ENCODE results near the gene HOXB3.

The HOXB3 gene

DNA sequence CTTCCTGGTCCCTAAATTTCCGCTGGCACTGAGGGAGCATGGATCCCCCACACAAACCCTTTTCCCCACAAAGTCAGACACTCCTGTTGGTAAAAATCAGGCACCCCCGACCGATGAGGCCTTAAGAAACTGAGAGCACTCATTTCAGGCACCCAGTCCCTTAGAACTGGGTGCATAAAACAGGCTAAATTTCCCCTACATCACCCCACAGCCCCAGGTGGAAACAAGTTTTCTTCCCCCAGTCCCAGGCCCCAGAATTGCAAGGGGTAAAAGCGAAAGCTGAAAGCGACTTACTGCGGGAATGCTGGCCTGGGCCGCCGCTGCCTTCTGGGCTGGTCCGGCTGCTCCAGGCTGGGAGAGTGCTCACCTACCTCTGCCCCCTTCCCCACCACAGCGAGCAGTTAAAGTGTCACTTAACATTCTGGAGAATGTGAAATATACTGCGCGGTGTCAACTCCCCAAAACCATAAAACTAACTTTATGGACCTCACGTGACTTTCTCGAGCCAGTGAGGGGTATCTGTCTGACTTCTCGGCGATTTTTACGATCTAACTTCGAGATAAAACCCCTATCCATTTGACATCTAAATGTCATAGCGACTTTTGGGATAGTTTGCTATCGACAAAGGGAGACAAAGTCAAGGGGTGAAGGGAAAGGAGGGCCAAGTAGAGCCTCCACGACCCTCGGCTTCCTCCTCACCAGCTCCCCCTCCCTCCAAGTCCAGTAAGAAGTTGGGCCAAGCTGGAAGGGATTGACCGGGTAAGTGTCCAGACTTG, at the start of gene HOXB3:
HOXB3 (minus strand) TSS at position 411 of the 776 bp plus-strand sequence. CDS start 37,767 bp downstream, outside the sequence.
- no peaks in the 10 kb centered on the region for H3K36me3 ChIP-seq (ENCODE audit: low read depth)
- no peaks in the 10 kb centered on the region for H3K9me3 ChIP-seq (ENCODE audit: severe bottlenecking)
- H3K4me3 ChIP-seq (ENCODE audit: severe bottlenecking) = no peak within 1 kb of the TSS
- H3K27ac ChIP-seq (ENCODE audit: poor library complexity, severe bottlenecking) = no peak within 1 kb of the TSS
- no peaks in the 10 kb centered on the region for H3K27me3 ChIP-seq (ENCODE audit: insufficient read depth, poor library complexity, severe bottlenecking)
- TF ChIP-seq, protein P1, sequence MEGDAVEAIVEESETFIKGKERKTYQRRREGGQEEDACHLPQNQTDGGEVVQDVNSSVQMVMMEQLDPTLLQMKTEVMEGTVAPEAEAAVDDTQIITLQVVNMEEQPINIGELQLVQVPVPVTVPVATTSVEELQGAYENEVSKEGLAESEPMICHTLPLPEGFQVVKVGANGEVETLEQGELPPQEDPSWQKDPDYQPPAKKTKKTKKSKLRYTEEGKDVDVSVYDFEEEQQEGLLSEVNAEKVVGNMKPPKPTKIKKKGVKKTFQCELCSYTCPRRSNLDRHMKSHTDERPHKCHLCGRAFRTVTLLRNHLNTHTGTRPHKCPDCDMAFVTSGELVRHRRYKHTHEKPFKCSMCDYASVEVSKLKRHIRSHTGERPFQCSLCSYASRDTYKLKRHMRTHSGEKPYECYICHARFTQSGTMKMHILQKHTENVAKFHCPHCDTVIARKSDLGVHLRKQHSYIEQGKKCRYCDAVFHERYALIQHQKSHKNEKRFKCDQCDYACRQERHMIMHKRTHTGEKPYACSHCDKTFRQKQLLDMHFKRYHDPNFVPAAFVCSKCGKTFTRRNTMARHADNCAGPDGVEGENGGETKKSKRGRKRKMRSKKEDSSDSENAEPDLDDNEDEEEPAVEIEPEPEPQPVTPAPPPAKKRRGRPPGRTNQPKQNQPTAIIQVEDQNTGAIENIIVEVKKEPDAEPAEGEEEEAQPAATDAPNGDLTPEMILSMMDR (IDR thresholded peaks at IDR 0.05; ENCODE audit: poor library complexity, severe bottlenecking) = no peak
- DNase-seq (ENCODE audit: low spot score) (no peak), ATAC-seq (ENCODE audit: low read depth) (no peak)
- peaks cover 6% of the 10 kb centered on the region for H3K4me1 ChIP-seq (ENCODE audit: insufficient read depth, poor library complexity, severe bottlenecking)

DNA sequence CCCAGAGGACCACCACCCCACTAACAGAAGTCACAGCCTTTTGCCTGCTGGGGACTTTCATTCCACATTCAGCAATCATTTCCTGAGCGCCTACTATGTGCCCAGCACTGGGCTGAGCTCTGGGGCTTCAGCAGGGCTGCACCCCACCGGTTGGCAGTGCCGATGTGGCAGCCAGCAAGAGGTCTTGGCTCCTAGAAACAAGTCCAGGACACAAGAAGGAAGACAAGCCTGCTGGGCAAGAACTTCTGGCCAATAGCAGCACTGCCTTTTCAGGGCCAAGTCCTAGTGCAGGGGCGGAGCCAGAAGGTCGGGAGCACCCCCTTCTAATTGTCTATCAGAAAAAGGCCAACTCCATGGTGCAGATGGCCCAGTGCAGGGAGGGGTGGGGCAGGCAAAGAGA, 49.1 kb upstream of the HOXB3 start:
- Histone ChIP-seq H3K9me3 (ENCODE audit: severe bottlenecking) (no peaks in the 10 kb centered on the region), H3K4me3 (ENCODE audit: severe bottlenecking) (no peak overlapping the region), H3K27ac (ENCODE audit: poor library complexity, severe bottlenecking) (no peak overlapping the region), H3K4me1 (ENCODE audit: insufficient read depth, poor library complexity, severe bottlenecking) (no peaks in the 10 kb centered on the region), H3K27me3 (ENCODE audit: insufficient read depth, poor library complexity, severe bottlenecking) (peaks cover 6% of the 10 kb centered on the region), H3K36me3 (ENCODE audit: low read depth) (no peaks in the 10 kb centered on the region)
- TF ChIP-seq, protein P1 (IDR thresholded peaks at IDR 0.05; ENCODE audit: poor library complexity, severe bottlenecking) = no peak
- ATAC-seq (ENCODE audit: low read depth) = no peak
- DNase-seq (ENCODE audit: low spot score) = no peak

DNA sequence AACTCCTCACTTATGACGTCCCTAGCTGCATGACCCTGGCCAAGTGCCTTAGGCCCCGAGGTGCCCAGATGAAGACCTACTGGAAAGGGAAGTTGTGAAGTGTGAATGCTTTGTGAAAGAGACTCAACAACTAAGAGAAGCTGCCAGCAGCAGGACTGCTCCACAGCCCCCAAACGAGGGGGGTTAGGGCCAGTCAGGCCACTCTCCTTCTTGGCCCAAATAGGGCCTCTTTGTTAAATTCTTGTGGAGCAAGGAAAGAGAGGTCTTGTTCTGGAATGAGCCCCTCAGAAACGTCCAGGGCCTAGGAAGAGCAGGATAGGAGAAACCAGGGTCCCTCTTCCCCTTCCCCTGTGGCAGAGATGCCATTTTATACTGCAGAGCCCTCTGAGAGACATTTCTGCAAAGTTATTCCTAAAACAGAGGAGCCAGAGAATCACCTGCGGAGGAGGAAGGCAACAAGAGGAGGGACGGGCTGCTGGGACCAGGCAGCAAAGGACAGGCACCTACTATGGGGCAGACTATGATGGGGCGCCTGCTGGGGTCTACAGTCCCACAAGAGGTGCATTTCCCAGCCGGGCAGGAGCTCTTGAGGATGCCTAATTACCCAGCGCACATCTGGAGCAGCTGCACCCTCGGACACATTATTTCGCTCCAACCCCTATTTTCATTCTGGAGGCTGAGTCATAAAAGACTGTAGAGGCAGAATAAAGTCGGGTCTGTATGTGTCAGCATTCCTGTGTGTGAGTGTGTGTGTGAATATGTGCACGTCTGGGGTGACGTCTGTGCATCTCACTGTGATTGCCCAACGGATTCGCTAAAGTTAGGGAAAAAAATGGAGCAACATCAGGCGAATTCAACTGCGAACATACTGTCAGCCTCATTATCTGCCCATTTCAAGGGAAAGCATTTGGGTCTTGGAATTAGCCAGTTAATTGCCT, 47.6 kb upstream of the HOXB3 start:
- no peaks in the 10 kb centered on the region for H3K4me1 ChIP-seq (ENCODE audit: insufficient read depth, poor library complexity, severe bottlenecking)
- no peak for DNase-seq (ENCODE audit: low spot score)
- H3K4me3 ChIP-seq (ENCODE audit: severe bottlenecking) = no peak overlapping the region
- no peaks in the 10 kb centered on the region for H3K36me3 ChIP-seq (ENCODE audit: low read depth)
- H3K27ac ChIP-seq (ENCODE audit: poor library complexity, severe bottlenecking) = no peak overlapping the region
- ATAC-seq (ENCODE audit: low read depth) = peak; percentile 74
- TF ChIP-seq, protein P1 (IDR thresholded peaks at IDR 0.05; ENCODE audit: poor library complexity, severe bottlenecking) = no peak
- peaks cover 14% of the 10 kb centered on the region for H3K27me3 ChIP-seq (ENCODE audit: insufficient read depth, poor library complexity, severe bottlenecking)
- H3K9me3 ChIP-seq (ENCODE audit: severe bottlenecking) = no peaks in the 10 kb centered on the region

DNA sequence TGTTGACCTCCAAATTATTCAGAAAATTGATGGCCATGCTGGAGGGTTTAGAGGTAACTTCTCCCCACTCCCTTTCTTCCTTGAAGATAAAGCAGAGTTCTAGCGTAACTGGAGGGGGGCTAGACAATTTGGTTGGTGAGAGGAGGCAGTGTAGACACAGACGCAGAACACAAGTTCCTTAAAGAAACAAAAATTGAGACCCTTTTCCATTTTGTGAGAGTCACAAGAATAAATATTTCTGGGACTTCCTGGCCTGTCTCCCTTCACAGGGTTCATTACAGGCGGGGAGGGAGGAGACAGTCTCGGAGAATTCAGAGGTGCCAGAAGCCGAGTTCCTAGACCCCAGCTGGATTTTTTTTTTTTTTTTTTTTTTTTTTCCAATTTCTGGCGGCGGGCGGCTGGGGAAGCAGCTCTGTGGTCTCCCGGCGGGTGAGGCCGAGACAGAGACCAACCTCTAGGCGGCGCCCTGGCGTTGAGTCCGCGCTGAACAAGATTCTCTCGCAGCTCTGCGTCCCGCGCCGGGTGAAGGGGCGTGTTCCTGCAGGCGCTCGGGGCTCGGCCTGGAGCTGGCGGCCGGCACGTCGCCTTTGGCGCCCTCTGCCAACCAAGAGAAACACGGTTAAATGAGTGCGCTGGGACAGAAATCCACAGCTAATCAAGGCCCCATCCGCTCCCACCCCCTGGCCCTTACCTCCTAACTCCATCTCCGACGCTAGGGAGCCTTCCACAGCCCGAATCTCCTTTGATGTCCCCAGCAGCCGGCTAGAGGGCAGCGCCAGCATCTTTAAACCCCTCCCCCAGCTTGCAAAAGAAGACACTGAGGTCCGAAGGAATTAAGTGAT, 46.4 kb upstream of the HOXB3 start:
- TF ChIP-seq, protein P1 (IDR thresholded peaks at IDR 0.05; ENCODE audit: poor library complexity, severe bottlenecking) = peak; percentile 60
- ATAC-seq (ENCODE audit: low read depth) (peak; percentile 46), DNase-seq (ENCODE audit: low spot score) (no peak)
- Histone ChIP-seq H3K27ac (ENCODE audit: poor library complexity, severe bottlenecking) (no peak overlapping the region), H3K4me3 (ENCODE audit: severe bottlenecking) (no peak overlapping the region), H3K9me3 (ENCODE audit: severe bottlenecking) (no peaks in the 10 kb centered on the region), H3K27me3 (ENCODE audit: insufficient read depth, poor library complexity, severe bottlenecking) (peaks cover 14% of the 10 kb centered on the region), H3K4me1 (ENCODE audit: insufficient read depth, poor library complexity, severe bottlenecking) (no peaks in the 10 kb centered on the region), H3K36me3 (ENCODE audit: low read depth) (no peaks in the 10 kb centered on the region)
